ENCODE measurements around the gene OLFM2. TPM values are rescaled to one million over a fixed set of nuclear protein-coding genes. Genes with fewer than 3 reads are reported as not detected.

OLFM2 gene
- total and polyA plus RNA-seq, 9 of the 15 experiments (the other 6 are each of a cell fraction or from before 2014, with no cell fraction given) = 0.10 to 0.33 (median 0.23) TPM; not detected in 4

- H3K79me2 ChIP-seq (ENCODE audit: control insufficient read depth, insufficient read depth, low read length) = no peaks in the 10 kb centered on the region
- no peak overlapping the region for H2AFZ ChIP-seq (ENCODE audit: low read depth, low read length)
- no TSS peak for BruUV-seq (replicated peaks)
- H3K4me2 ChIP-seq (ENCODE audit: insufficient read depth, low read length) = no peak overlapping the region
- no peaks in the 10 kb centered on the region for H4K20me1 ChIP-seq (replicated peaks; ENCODE audit: control insufficient read depth, insufficient read depth, low read length)
- ATAC-seq (no peak), FAIRE-seq (no peak), DNase-seq (ENCODE audit: extremely low read depth in 1 of 4, low spot score in 3 of 4) (no peak)
- H3K9me3 ChIP-seq (replicated peaks; ENCODE audit: control insufficient read depth, insufficient read depth, low read depth, low read length) = no peaks in the 10 kb centered on the region
- H3K9ac ChIP-seq (ENCODE audit: insufficient read depth in 1 of 2, low read depth in 2 of 2, low read length in 2 of 2) = no peak overlapping the region
- TF ChIP-seq ZNF121 (CRISPR knock-in tag; conservative IDR thresholded peaks at IDR 0.05) = peak; percentile 75
- no peak for TF ChIP-seq MXD1 (CRISPR knock-in tag; IDR thresholded peaks at IDR 0.05; ENCODE audit: borderline replicate concordance, poor library complexity, severe bottlenecking)
- TF ChIP-seq C11orf30 (IDR thresholded peaks at IDR 0.05; ENCODE audit: low read depth) = no peak
- no peak for TF ChIP-seq KAT8 (IDR thresholded peaks at IDR 0.05; ENCODE audit: low read depth)
- TF ChIP-seq ZKSCAN1 (IDR thresholded peaks at IDR 0.05; ENCODE audit: low read depth, low read length) = peak; percentile 35; the same call in 1 of the 2 replicates
- TF ChIP-seq MCM2 (IDR thresholded peaks at IDR 0.05; ENCODE audit: low read depth) = no peak
- ChIA-PET CTCF (ENCODE audit: low intra/inter-chr PET ratio) (interaction anchor here (0.9 to 2.4 kb wide), 6 partner anchors 8 to 458 kb away, joined by 3 to 15 read pairs (median 5); no protein-coding TSS in a partner anchor), POLR2A (interaction anchor here (2.0 kb wide), 1 partner anchor 183 kb away, joined by 7 read pairs; no protein-coding TSS in a partner anchor)
- H3K4me1 ChIP-seq (replicated peaks in 1 of 2; ENCODE audit: control insufficient read depth in 2 of 2, insufficient read depth in 2 of 2, low read length in 2 of 2) = peaks cover 3 to 10% of the 10 kb centered on the region in 2 experiments; a peak in 3 of 5 replicates
- H3K27ac ChIP-seq (ENCODE audit: extremely low read depth, low read depth, low read length) = no peak overlapping the region
- in situ Hi-C loops (cut with MboI) (loop anchor here (10.0 kb wide), 1 partner anchor 93 kb away; no protein-coding TSS in a partner anchor), intact Hi-C loops (cut with micrococcal nuclease) (loop anchor here (5.0 kb wide), 3 partner anchors 181 to 456 kb away; partner anchors contain the start of genes MRPL4 and P2RY11)
- H3K9me1 ChIP-seq (ENCODE audit: control insufficient read depth, insufficient read depth, low read length) = no peaks in the 10 kb centered on the region
- no peak overlapping the region for H3K4me3 ChIP-seq
- H3K27me3 ChIP-seq (ENCODE audit: control insufficient read depth in 2 of 2, insufficient read depth in 2 of 2, low read length in 2 of 2) = peaks cover 0 to 6% of the 10 kb centered on the region in 2 experiments; a peak in 2 of 5 replicates
- WGBS (ENCODE audit: insufficient coverage, low coverage, missing lambda C conversion rate) = 18% methylated on average over 1 of the region's 1 CpG
- H3K36me3 ChIP-seq (ENCODE audit: control insufficient read depth, insufficient read depth, low read length) = no peaks in the 10 kb centered on the region
Observed at GRCh38 chr19:9931629-9932028, 4.7 kb downstream of the OLFM2 start.
